IMR-90 (cell line): ENCODE data around the gene CD68. TPM values are rescaled to one million over a fixed set of nuclear protein-coding genes. Genes with fewer than 3 reads are reported as not detected.
"Not testable (repeated sequence)": the region's sequence is repeated elsewhere in the genome, so short reads cannot be mapped to it uniquely, and the experiment has no call there.

Experiments used
- ATAC-seq: fragments of 200-7000 bp; cut with Tn5 transposase; 2 replicates; pipeline ENCODE4 v1.9.1; 2020; ENCODE audit warnings: low read depth, mild to moderate bottlenecking, moderate library complexity
- BruUV-seq: library from RNA; stranded (reverse); fragments of 400-500 nt; replicated peaks from 2 replicates; lab custom pipeline; 2021; lab: Mats Ljungman, UMichigan
- CTCF ChIA-PET: fragments of 300-600 bp; formaldehyde crosslinking; extraction: SDS; loops from one replicate; lab custom pipeline; 2021; ENCODE audit warnings: antibody characterized with exemption; lab: Yijun Ruan, JAX
- POLR2A ChIA-PET: fragments of 300-600 bp; sonication (Branson Sonifier 250); formaldehyde crosslinking; loops from one replicate; lab custom pipeline; 2022; ENCODE audit warnings: antibody characterized with exemption; ENCODE audit not compliant: unreplicated experiment; lab: Charles Lee
- DNase-seq: peaks from one replicate; pipeline ENCODE4 v3.0.0; 2013
- H2AFZ ChIP-seq: replicated peaks from 2 replicates; pipeline ENCODE3; 2013; ENCODE audit warnings: low read length, mild to moderate bottlenecking; ENCODE audit not compliant: poor library complexity
- H2AK5ac ChIP-seq: 2 replicates; pipeline ENCODE4 v1.6.1; 2013; ENCODE audit warnings: low read depth, low read length, inconsistent platforms
- H2AK9ac ChIP-seq: replicated peaks from 2 replicates; pipeline ENCODE3; 2013; ENCODE audit warnings: mild to moderate bottlenecking, low read depth, low read length, moderate library complexity; ENCODE audit not compliant: poor library complexity
- H2BK120ac ChIP-seq: 2 replicates; pipeline ENCODE4 v1.6.1; 2013; ENCODE audit warnings: low read depth, low read length, inconsistent platforms
- H2BK15ac ChIP-seq: 3 replicates; pipeline ENCODE4 v1.6.1; 2013; ENCODE audit warnings: low read depth, low read length, inconsistent platforms
- H2BK20ac ChIP-seq: 2 replicates; pipeline ENCODE4 v1.6.1; 2013; ENCODE audit warnings: low read depth, mild to moderate bottlenecking, inconsistent platforms, low read length, moderate library complexity
- H2BK5ac ChIP-seq: 2 replicates; pipeline ENCODE4 v1.6.1; 2013; ENCODE audit warnings: mild to moderate bottlenecking, low read depth, low read length, inconsistent platforms; ENCODE audit not compliant: poor library complexity, severe bottlenecking
- H3K14ac ChIP-seq: replicated peaks from 2 replicates; pipeline ENCODE4 v1.6.1; 2013; ENCODE audit warnings: low read depth, low read length, inconsistent platforms
- H3K18ac ChIP-seq: 2 replicates; pipeline ENCODE4 v1.6.1; 2013; ENCODE audit warnings: low read depth, low read length, control low read depth
- H3K23ac ChIP-seq: 2 replicates; pipeline ENCODE4 v1.6.1; 2013; ENCODE audit warnings: low read depth, low read length, inconsistent platforms
- H3K27ac ChIP-seq: 2 replicates; pipeline ENCODE4 v1.5.1; 2013; ENCODE audit warnings: mild to moderate bottlenecking, control low read depth, low read length; ENCODE audit not compliant: insufficient read depth
- H3K27me3 ChIP-seq: 2 replicates; pipeline ENCODE4 v1.6.1; 2013; ENCODE audit warnings: low read length; ENCODE audit not compliant: control insufficient read depth, insufficient read depth
- H3K36me3 ChIP-seq: 2 replicates; pipeline ENCODE4 v1.6.1; 2013; ENCODE audit warnings: low read length, mixed read lengths; ENCODE audit not compliant: control insufficient read depth, insufficient read depth
- H3K4ac ChIP-seq: 2 replicates; pipeline ENCODE4 v1.6.1; 2013; ENCODE audit warnings: low read depth, low read length, inconsistent platforms
- H3K4me1 ChIP-seq: 2 replicates; pipeline ENCODE4 v1.6.1; 2013; ENCODE audit warnings: low read length, mixed read lengths; ENCODE audit not compliant: control insufficient read depth, insufficient read depth
- H3K4me2 ChIP-seq: 2 replicates; pipeline ENCODE4 v1.6.1; 2013; ENCODE audit warnings: low read depth, mild to moderate bottlenecking, control low read depth, low read length, moderate library complexity
- H3K4me3 ChIP-seq: 2 replicates; pipeline ENCODE4 v1.5.1; 2013; ENCODE audit warnings: low read depth, mild to moderate bottlenecking, control low read depth, low read length, moderate library complexity; ENCODE audit not compliant: insufficient read depth
- H3K56ac ChIP-seq: 2 replicates; pipeline ENCODE4 v1.6.1; 2013; ENCODE audit warnings: low read length, inconsistent platforms; ENCODE audit not compliant: insufficient read depth; ENCODE audit errors: extremely low read depth
- H3K79me1 ChIP-seq, 2 experiments: 2 replicates each; pipeline ENCODE4 v1.6.1; 2013; ENCODE audit warnings: low read length in 2 of 2, inconsistent platforms in 1 of 2, low read depth in 1 of 2
- H3K9ac ChIP-seq: 2 replicates; pipeline ENCODE4 v1.6.1; 2013; ENCODE audit warnings: low read depth, low read length, control low read depth
- H3K9me1 ChIP-seq: 2 replicates; pipeline ENCODE4 v1.6.1; 2013; ENCODE audit warnings: low read length, inconsistent platforms; ENCODE audit not compliant: insufficient read depth
- H3K9me3 ChIP-seq: 2 replicates; pipeline ENCODE4 v1.6.1; 2013; ENCODE audit warnings: low read length; ENCODE audit not compliant: control insufficient read depth, insufficient read depth
- H4K20me1 ChIP-seq: 2 replicates; pipeline ENCODE4 v1.6.1; 2013; ENCODE audit warnings: low read length, inconsistent platforms; ENCODE audit not compliant: insufficient read depth
- H4K5ac ChIP-seq: 2 replicates; pipeline ENCODE4 v1.6.1; 2013; ENCODE audit warnings: mild to moderate bottlenecking, low read depth, low read length, control low read depth
- H4K8ac ChIP-seq, 2 experiments: 2 replicates each; pipeline ENCODE4 v1.6.1; 2013; ENCODE audit warnings: low read depth in 2 of 2, low read length in 2 of 2, control low read depth in 1 of 2, inconsistent platforms in 1 of 2
- H4K91ac ChIP-seq: 2 replicates; pipeline ENCODE4 v1.6.1; 2013; ENCODE audit warnings: low read depth, low read length, inconsistent platforms; ENCODE audit not compliant: insufficient read depth
- WGBS, 2 experiments: methylation state at CpG; one replicate each; pipeline versions ENCODE4 v1.1.5 to v1.1.7; 2013; ENCODE audit warnings: missing lambda C conversion rate in 2 of 2; ENCODE audit not compliant: insufficient read length in 1 of 2; ENCODE audit errors: extremely low coverage in 2 of 2; 5-methylcytosine and 5-hydroxymethylcytosine counted together
- dilution Hi-C: fragments of 300-500 bp; cut with HindIII; formaldehyde crosslinking; loops from one replicate; pipeline ENCODE4 v1.14.3; 2018; ENCODE audit warnings: low sequenced_read_pairs; ENCODE audit not compliant: unreplicated experiment
- in situ Hi-C: fragments of 300-500 bp; cut with MboI; formaldehyde crosslinking; loops from 3 replicates; pipeline ENCODE4 v1.14.3; 2019; ENCODE audit warnings: low sequenced_read_pairs, inconsistent platforms, mixed read lengths
- intact Hi-C: fragments of 100-400 bp; cut with micrococcal nuclease; formaldehyde crosslinking; loops from 2 replicates; pipeline ENCODE4 v1.10.0; 2022
- polyA plus RNA-seq, 3 experiments: library from polyadenylated mRNA; depleted of rRNA; stranded (reverse); fragments of >200 nt; gene quantifications; 2 replicates each; pipeline ENCODE4 v1.2.3, GENCODE V29; 2012; ENCODE audit warnings: low replicate concordance in 1 of 3
- total RNA-seq: library from RNA; depleted of rRNA; stranded (reverse); fragments of >200 nt; gene quantifications from 2 replicates; pipeline ENCODE4 v1.2.3, GENCODE V29; 2012

CD68 gene
- total and polyA plus RNA-seq, 2 of the 4 experiments (the other 2 are of a cell fraction): 16.0 to 43.1 TPM

GRCh38 chr17:7625749-7626148 lies 46.3 kb downstream of the CD68 start:
- H3K4me1 ChIP-seq, H3K56ac ChIP-seq, in situ Hi-C loops, H2BK20ac ChIP-seq, H3K27me3 ChIP-seq, H2BK120ac ChIP-seq, H3K4me2 ChIP-seq, H4K8ac ChIP-seq, H2AFZ ChIP-seq, CTCF ChIA-PET, H3K27ac ChIP-seq, H2BK5ac ChIP-seq, DNase-seq, POLR2A ChIA-PET, H3K18ac ChIP-seq, BruUV-seq, H3K9ac ChIP-seq, H3K4me3 ChIP-seq, ATAC-seq, H3K4ac ChIP-seq, H2AK5ac ChIP-seq, H3K36me3 ChIP-seq, H4K5ac ChIP-seq, H3K23ac ChIP-seq, H3K9me1 ChIP-seq, intact Hi-C loops, H2BK15ac ChIP-seq, H2AK9ac ChIP-seq, H4K91ac ChIP-seq, dilution Hi-C loops, H3K14ac ChIP-seq, H4K20me1 ChIP-seq, H3K9me3 ChIP-seq: not testable (repeated sequence)
- 98% methylated on average over 16 of the region's 16 CpGs; no CpG with 5 or more reads in 1 of the 2 experiments for WGBS, 2 experiments
- peaks cover 6 to 12% of the 10 kb centered on the region in 2 experiments for H3K79me1 ChIP-seq
